IPS-20b (cell line): ENCODE measurements around the gene IWS1.

Source experiments
- H3K27ac ChIP-seq: one replicate; pipeline ENCODE4 v1.5.1; 2013; ENCODE audit warnings: low read length
- H3K27me3 ChIP-seq: 2 replicates; pipeline ENCODE4 v1.6.1; 2013; ENCODE audit warnings: mild to moderate bottlenecking, low read length, inconsistent platforms; ENCODE audit not compliant: insufficient read depth
- H3K36me3 ChIP-seq: 2 replicates; pipeline ENCODE4 v1.6.1; 2013; ENCODE audit warnings: low read depth, mild to moderate bottlenecking, inconsistent platforms, low read length, moderate library complexity; ENCODE audit not compliant: insufficient read depth
- H3K4me1 ChIP-seq: 2 replicates; pipeline ENCODE4 v1.6.1; 2013; ENCODE audit warnings: mild to moderate bottlenecking, control low read depth, inconsistent platforms, low read length, moderate library complexity; ENCODE audit not compliant: insufficient read depth
- H3K4me3 ChIP-seq: 2 replicates; pipeline ENCODE4 v1.5.1; 2013; ENCODE audit warnings: mild to moderate bottlenecking, low read length, inconsistent platforms
- H3K9ac ChIP-seq: 2 replicates; pipeline ENCODE4 v1.6.1; 2013; ENCODE audit warnings: low read depth, mild to moderate bottlenecking, inconsistent platforms, low read length, moderate library complexity
- H3K9me3 ChIP-seq: 2 replicates; pipeline ENCODE4 v1.6.1; 2013; ENCODE audit warnings: mild to moderate bottlenecking, low read depth, low read length, inconsistent platforms; ENCODE audit not compliant: insufficient read depth

Gene IWS1

GRCh38 chr2:127508631-127509034 is 17.7 kb downstream of the IWS1 start:
- Histone ChIP-seq H3K9ac (no peak overlapping the region), H3K4me3 (no peak overlapping the region), H3K36me3 (peaks cover 60% of the 10 kb centered on the region), H3K27me3 (no peaks in the 10 kb centered on the region), H3K4me1 (no peaks in the 10 kb centered on the region; the same call in 1 of the 2 replicates), H3K27ac (no peak overlapping the region), H3K9me3 (no peaks in the 10 kb centered on the region)

- no peak overlapping the region for H3K4me3 ChIP-seq
- no peaks in the 10 kb centered on the region for H3K9me3 ChIP-seq
- H3K36me3 ChIP-seq, result peaks cover 60% of the 10 kb centered on the region
- H3K27ac ChIP-seq, result no peak overlapping the region
- H3K4me1 ChIP-seq, result no peaks in the 10 kb centered on the region; the same call in 1 of the 2 replicates
- H3K27me3 ChIP-seq, result no peaks in the 10 kb centered on the region
- no peak overlapping the region for H3K9ac ChIP-seq
Measured at GRCh38 chr2:127508023-127508630, 18.2 kb downstream of the IWS1 start.

GRCh38 chr2:127506510-127506909 is 19.8 kb downstream of the IWS1 start:
- no peak overlapping the region for H3K4me3 ChIP-seq
- H3K4me1 ChIP-seq, result no peaks in the 10 kb centered on the region; the same call in 1 of the 2 replicates
- no peak overlapping the region for H3K27ac ChIP-seq
- no peaks in the 10 kb centered on the region for H3K27me3 ChIP-seq
- no peak overlapping the region for H3K9ac ChIP-seq
- H3K9me3 ChIP-seq, result no peaks in the 10 kb centered on the region
- peaks cover 65% of the 10 kb centered on the region for H3K36me3 ChIP-seq

GRCh38 chr2:127504552-127505430 is 21.5 kb downstream of the IWS1 start:
- Histone ChIP-seq H3K27me3 (no peaks in the 10 kb centered on the region), H3K9ac (no peak overlapping the region; the same call in 1 of the 2 replicates), H3K9me3 (no peaks in the 10 kb centered on the region), H3K4me3 (no peak overlapping the region), H3K4me1 (no peaks in the 10 kb centered on the region; the same call in 1 of the 2 replicates), H3K27ac (no peak overlapping the region), H3K36me3 (peaks cover 72% of the 10 kb centered on the region)

- Histone ChIP-seq H3K9me3 (no peaks in the 10 kb centered on the region), H3K36me3 (peaks cover 81% of the 10 kb centered on the region), H3K9ac (no peak overlapping the region), H3K4me1 (no peaks in the 10 kb centered on the region), H3K27me3 (no peaks in the 10 kb centered on the region), H3K27ac (no peak overlapping the region), H3K4me3 (no peak overlapping the region)
Measured at GRCh38 chr2:127503491-127503890, 22.8 kb downstream of the IWS1 start.

GRCh38 chr2:127498386-127498785 is 27.9 kb downstream of the IWS1 start:
- Histone ChIP-seq H3K9me3 (no peaks in the 10 kb centered on the region), H3K4me3 (no peak overlapping the region), H3K36me3 (peaks cover 99% of the 10 kb centered on the region), H3K27me3 (no peaks in the 10 kb centered on the region), H3K27ac (no peak overlapping the region), H3K4me1 (no peaks in the 10 kb centered on the region), H3K9ac (no peak overlapping the region)

GRCh38 chr2:127490283-127490682 is 36.0 kb downstream of the IWS1 start:
- no peaks in the 10 kb centered on the region for H3K4me1 ChIP-seq
- H3K27ac ChIP-seq, result no peak overlapping the region
- peaks cover 98% of the 10 kb centered on the region for H3K36me3 ChIP-seq
- no peak overlapping the region for H3K9ac ChIP-seq
- no peaks in the 10 kb centered on the region for H3K9me3 ChIP-seq
- H3K4me3 ChIP-seq, result no peak overlapping the region
- H3K27me3 ChIP-seq, result no peaks in the 10 kb centered on the region

- H3K27me3 ChIP-seq, result no peaks in the 10 kb centered on the region
- H3K9ac ChIP-seq, result no peak overlapping the region
- H3K4me3 ChIP-seq, result no peak overlapping the region
- no peaks in the 10 kb centered on the region for H3K9me3 ChIP-seq
- H3K36me3 ChIP-seq, result peaks cover 94% of the 10 kb centered on the region
- no peak overlapping the region for H3K27ac ChIP-seq
- H3K4me1 ChIP-seq, result peaks cover 5% of the 10 kb centered on the region
Measured at GRCh38 chr2:127486247-127487058, 39.8 kb downstream of the IWS1 start.

GRCh38 chr2:127485694-127486071 is 40.6 kb downstream of the IWS1 start:
- Histone ChIP-seq H3K4me1 (peaks cover 13% of the 10 kb centered on the region), H3K36me3 (peaks cover 95% of the 10 kb centered on the region), H3K9me3 (no peaks in the 10 kb centered on the region), H3K27me3 (no peaks in the 10 kb centered on the region), H3K27ac (no peak overlapping the region), H3K9ac (no peak overlapping the region), H3K4me3 (no peak overlapping the region)

- Histone ChIP-seq H3K9ac (no peak overlapping the region), H3K27ac (no peak overlapping the region), H3K4me3 (no peak overlapping the region), H3K4me1 (peaks cover 18% of the 10 kb centered on the region), H3K36me3 (peaks cover 93% of the 10 kb centered on the region), H3K9me3 (no peaks in the 10 kb centered on the region), H3K27me3 (no peaks in the 10 kb centered on the region)
Measured at GRCh38 chr2:127485051-127485693, 41.1 kb downstream of the IWS1 start.

GRCh38 chr2:127482031-127482430 is 44.3 kb downstream of the IWS1 start:
- H3K27ac ChIP-seq, result no peak overlapping the region
- H3K9ac ChIP-seq, result no peak overlapping the region

More at GRCh38 chr2:127482031-127482430, 44.3 kb downstream of the IWS1 start:
- peaks cover 27% of the 10 kb centered on the region for H3K4me1 ChIP-seq
- H3K9me3 ChIP-seq, result no peaks in the 10 kb centered on the region
- H3K4me3 ChIP-seq, result no peak overlapping the region
- H3K27me3 ChIP-seq, result no peaks in the 10 kb centered on the region
- peaks cover 64% of the 10 kb centered on the region for H3K36me3 ChIP-seq
